GM20431 (cell line): ENCODE data around the gene WHRN.

ENCODE experiments used
- in situ Hi-C: fragments of 300-500 bp; cut with MseI, MboI; formaldehyde crosslinking; loops from one replicate; pipeline ENCODE4 v1.15.0; 2020; ENCODE audit warnings: low sequenced_read_pairs; ENCODE audit not compliant: unreplicated experiment

The WHRN gene

DNA sequence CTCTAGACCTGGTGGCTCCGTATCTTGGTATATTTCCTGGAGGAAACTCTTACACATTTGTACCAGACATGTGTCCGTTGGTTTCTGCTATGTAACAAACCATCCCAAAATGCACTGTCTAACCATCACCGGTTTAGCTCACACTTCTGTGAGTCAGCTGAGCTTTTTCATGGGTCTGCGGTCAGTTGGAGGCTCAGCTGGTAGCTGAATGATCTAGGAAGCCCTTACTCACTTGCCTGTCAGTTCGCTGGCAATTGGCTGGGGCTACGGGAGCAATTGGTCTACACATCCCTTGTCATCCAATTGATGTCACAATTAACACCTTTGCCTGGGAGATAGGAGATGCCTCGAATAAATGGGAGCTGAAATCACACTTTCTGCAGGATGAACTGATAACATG lies 11.6 kb upstream of the WHRN start:
- in situ Hi-C loops, result no loop called here

DNA sequence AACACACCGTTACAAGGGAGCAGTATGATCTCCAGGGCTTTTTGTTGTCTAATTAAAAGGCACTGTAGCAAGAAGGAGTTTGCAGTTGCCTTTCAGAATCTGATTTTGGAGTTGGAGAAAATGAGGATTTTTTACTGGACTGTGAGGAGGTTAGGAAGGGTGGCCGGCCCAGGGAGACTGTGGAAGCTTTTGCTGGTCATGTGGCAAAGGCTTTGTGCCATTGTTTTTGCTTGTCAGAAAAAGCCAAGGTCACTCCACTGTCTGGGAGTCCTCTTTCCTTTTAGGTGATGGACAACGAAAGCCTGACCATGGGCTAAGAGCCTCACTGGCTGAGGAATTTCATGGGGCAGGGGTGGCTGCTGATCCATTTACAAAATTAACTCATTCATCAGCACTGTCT lies 10.3 kb upstream of the WHRN start:
- in situ Hi-C loops, result no loop called here

DNA sequence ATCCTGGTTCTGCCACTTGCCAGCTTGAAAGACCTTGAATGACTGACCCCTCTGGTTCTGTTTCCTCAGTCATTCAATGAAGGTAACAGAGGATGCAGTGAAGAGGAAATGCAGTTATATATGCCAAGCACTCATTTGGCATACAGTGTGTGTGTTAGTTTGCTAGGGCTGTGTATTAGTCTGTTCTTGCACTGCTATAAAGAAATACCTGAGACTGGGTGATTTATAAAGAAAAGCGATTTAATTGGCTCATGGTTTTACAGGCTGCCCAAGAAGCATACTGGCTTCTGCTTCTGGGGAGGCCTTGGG lies 8.6 kb upstream of the WHRN start:
- in situ Hi-C loops, result no loop called here

DNA sequence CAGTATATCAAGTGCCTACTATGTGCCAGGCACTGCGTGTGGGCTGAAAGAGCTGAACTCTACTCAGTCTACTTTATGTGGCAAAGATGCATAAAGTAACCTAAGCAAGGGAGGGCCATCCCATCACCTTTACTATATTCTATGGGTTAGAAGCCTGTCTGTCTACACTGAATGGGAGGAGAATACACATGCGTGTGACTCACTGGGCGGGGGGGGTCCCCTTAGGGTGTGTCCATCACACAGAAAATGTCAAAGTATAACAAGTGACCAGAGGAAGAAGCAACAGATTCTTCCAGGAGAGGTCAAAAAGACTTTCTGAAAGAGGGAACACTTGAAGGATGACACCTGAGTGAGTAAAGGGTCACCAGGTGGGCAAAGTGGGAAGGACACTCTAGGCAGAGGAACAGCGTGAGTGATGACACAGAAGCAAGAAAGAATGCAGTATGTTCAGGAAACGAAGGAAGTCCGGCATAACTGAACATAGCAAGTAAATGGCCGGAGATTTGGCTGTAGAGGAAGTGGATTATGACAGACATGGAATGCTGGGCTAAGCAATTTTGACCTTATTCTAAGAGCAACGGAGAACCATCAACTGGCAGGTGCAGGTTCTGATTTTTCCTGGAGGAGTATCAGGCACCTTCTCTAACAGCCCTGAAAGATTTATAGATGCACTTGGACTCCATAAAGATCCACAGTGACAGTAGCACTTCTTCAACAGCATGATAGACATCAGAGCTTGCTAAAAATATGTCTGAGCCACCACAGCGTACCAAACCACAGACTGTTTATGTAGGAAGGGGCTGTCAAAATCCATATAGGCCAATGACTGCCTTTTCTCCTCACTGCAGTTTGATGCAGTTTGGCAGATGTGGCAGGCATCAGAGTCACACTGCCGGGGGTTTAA lies 8.0 kb upstream of the WHRN start:
- in situ Hi-C loops, result no loop called here

DNA sequence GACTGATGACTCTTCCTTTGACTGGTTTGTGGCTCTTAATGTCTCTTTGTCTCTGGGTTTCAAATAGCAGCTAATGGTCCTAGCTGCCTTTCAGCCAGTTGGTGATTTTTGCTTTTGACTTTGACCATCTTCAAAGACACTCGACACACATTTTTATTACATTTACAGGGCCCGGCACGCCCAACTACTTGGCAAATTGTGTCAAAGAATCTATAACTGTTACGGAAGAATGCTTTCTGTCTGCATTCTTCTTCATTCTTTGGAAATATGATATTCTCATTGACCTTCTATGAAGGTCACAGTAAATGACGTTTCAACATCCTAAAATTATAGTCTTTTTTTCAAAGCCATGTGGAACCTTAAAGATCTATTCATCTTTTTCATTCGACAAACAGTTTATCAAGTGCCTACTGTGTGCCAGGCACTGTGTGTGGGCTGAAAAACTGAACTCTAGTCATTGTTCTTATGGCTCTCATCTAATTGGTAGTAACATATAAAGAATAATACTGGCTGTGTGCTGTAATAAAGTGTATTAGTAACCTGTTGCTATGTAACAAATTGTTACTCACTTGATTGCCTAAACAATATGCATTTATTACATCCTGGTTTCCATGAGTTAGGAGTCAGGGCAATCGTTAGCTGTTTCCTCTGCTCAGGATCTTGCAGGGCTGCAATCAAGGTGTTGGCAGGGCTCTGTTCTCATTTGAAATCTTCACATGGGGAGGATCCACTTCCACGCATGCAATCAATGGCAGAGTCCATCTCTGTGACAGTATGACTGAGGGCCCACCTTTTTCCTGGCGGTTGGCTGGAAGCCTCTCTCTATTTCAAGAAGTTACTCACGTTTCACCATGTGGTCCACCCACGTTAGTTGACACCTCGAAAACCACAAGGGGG lies 7.0 kb upstream of the WHRN start:
- in situ Hi-C loops, result no loop called here

DNA sequence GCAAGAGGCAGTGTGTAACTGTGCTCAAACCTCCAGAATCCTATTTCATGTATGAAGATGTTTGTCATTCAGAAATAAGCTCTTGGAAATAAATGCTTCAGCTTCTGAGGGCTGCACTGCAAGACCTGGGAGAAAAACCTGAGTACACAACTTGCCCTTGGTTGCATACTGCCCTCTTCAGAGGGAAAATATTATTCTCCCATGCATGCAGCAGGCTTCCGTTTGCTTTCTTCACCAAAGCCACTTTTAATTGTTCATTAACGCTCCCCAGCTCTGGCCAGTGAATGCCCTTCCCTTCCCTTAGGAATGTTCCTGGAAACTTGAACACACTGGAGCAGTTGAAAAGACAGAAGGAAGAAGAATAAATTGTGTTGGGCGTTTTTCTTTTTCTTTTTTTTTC lies 2.5 kb upstream of the WHRN start:
- in situ Hi-C loops, result no loop called here

DNA sequence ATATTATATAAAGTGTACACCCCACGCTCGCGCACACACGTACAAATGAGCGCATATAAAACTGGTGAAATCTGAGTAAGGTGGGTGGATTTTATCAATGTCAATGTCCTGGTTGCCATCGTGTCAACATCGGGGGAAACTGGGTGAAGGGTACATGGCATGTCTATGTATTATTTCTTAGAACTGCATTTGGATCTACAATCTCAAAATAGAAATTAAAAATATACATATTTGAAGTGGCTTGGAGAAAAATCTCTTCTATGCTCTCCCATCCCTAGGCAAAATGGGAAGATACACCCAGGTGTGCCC lies 763 bp upstream of the WHRN start:
- in situ Hi-C loops, result no loop called here

DNA sequence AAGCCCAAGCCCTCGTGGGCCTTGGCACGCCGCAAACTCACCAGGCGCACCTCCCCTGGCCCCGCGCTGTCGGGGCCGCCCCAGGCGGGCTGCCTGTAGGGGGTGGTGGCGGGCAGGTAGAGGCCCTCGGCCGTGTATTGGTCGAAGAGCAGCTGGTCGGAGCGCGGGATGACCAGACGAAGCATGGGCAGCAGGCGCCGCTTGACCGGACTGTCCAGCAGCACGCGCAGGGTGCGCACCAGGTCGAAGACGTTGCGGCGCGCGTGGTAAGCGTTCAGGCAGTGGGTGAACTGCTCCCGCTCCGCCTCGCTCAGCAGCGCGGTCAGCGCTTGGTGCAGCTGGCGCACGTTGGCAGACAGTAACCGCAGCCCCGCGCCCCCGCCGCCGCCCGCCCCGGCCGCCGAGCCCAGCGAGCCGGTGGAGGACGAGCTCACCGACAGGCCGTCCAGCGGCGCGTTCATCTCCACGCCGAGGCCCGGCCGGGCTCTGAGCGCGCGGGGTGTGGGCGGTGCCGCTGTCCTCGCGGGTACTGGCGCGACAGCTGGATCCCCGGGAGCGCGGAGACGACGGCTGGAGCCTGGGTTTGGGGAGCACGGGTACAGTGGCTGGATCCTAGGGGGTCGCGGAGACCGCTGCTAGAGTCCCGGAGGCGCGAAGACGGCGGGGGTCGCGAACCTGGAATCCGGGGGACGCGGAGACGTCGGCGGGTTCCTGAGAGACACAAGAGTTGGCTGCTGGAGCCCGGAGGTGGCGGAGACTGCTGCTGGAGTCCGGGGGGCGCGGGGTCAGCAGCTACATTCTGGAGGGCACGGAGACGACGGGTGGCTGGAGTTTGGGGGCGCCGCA lies 709 bp downstream of the WHRN start:
- in situ Hi-C loops, result no loop called here

DNA sequence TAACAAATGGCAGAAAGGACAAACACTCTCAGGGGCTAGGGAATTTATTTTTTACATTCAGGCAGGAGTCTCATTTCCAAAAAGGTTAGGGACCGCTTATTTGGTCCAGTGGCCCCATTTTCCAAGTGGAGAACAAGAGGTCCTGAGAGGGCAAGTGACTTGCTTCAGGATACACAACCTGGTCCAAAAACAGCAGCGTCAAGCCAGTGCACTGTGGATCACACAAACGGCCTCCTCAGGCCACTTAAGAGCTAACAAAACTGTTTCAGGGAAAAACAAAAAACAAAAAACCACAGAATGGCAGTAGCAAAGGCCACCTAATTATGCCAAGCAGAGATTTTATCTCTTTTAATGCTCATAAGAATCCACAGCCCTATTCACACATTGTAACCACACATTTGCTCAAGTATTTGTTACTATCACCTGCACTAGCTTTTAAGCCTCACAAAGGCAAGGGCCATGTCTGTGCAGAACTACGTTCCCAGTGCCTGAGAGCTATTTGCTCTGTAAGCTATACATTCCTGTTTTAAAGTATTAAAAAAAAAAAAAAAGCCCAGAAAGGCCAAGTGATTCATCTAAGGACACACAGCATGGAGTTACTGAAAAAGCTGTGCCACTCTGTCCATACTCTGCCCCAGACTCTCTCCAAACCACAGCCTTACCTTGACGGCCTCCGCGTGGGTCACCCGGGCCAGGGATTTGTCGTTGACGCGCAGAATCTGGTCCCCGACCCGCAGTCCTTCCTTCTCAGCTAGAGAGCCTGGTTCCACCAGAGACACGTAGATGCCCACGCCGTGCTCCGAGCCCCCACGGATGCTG lies 1.5 kb downstream of the WHRN start:
- in situ Hi-C loops, result no loop called here

DNA sequence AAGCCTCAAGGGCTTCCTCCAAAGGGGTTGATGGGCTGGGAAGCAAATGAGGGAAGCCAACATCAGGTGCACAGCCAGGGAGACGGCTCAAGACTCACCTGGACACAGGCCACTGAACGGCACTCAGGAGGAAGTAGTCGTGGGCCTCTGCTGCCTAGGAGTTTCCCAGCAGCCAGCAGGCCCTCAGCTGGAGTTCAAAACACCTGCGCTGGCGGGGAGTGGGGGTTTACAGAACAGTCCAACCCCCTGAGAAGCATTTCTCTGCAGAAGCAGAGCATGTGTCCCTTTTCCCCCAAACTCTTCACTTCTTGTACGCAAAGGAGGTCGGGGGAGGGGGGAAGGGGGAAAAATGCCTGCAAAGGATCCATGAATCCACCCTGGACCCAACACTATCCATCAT lies 2.3 kb downstream of the WHRN start:
- in situ Hi-C loops, result no loop called here

DNA sequence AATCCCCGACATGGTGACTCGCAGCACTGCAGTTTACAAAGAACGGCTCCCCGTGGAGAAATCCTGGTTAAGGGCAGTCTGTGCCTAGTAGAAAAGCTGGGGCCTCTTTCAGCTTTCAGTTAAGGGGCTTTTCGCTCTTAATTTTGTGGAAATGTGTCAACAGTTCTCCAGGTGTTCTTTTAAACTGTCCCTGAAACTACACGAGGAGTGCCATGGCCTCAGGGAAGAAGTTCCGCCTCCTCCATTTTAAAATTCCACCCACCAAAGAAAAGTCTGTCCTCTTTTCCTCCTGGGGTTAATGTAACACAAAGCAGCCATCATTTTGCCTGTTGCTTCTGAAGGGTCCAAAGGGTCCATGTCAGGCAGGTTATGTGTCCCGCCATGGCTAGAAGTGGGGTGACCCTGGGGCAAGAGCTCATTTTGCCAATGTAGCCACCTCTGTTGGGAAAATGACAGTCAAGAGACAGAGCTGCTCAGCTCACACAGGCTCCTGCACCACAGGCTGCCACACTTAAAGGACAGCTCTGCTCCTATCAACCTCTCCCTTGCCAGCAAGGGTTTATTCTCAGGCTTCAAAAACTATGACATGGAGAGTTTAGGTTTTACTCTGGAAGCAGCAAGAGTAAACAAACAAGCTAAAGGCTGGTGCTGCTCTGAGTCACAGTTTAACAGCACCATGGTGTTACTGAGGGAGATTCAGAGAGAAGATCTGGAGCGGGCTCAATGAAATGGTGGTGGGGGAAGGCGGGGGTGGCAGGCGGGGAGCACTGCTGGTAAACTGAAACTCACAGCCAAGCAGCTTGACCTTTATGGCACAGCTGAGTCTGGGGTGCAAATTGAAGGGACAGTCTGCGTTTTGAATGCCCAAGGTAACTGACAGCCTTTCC lies 3.2 kb downstream of the WHRN start:
- in situ Hi-C loops, result no loop called here

DNA sequence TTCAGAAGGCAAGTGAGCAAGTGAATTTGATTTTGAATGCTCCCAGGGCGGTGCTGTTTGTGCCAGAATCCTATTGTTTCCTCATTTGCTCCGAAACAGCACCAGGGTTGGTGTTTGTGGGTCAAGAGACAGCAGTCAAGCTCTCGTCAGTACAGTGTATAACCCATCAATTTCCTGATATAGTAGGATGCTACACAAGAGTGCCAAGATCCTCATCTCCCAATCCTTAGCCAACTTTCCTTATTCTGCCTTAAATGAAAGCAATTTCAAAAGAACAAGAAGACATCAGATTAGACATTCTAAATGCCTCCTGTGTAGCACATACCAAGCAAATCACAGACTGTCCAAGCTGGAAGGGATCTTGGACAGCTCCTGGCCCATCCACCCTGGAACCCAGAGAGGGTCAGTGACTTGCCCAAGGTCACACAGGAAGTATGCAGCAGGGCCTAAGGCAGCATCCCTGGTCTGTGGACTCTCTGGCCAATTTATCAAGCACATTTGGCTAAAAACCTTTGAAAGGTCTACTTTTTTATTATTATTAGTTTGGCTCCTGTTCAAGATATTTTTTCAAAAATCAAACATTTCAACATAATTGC lies 4.5 kb downstream of the WHRN start:
- in situ Hi-C loops, result no loop called here

DNA sequence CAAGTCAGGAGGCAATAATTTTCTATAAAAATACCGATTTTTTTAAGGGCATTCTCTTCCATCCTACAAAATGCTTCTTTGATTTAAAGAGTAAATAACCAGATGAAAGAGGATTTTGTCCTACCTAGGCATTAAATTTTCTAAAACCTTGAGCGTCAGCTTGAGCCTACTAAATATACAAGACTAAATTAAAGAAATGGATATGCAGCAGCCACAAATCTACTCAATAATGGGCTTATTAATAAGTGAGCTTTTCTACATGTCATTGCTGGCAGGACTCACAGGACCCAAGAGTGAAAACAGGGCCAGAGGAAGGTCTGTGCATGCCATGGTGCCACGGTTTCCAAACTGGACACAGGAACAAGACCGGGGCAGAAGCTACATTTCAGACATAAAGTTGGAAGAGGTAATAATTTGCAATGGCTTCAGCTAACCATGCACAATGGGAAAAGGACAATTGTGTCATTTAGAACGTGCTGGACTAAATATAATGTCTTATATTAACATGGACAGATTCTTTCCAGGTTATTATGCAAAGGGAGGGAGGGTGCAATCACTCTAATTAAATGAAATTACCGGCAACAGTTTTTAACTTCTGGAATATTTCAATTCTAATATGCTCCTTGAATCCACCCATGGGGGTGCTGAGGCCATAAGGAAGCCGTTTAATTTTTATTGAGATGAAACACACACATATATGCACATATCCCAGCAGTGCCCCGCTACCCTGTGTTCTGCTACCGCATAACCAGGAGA lies 5.2 kb downstream of the WHRN start:
- in situ Hi-C loops, result no loop called here

DNA sequence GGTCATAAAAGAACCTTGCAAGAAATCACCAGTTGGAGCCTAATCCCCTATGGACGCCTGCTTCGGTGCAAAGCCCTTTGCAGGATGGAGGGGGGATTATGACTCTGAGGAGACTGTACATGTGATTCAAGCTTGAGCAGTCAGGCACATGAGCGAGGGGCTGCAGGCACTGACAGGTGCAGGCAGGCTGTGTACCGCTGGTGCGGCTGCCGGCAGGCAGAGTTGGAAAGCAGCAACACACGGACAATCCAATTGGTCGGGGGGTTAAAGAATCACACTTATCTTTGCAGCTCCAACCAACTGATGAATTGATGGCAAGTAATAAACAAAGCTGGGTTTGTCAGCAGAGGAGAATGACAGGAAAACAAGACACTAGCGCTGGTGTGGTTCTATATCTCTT lies 5.7 kb downstream of the WHRN start:
- in situ Hi-C loops, result no loop called here

DNA sequence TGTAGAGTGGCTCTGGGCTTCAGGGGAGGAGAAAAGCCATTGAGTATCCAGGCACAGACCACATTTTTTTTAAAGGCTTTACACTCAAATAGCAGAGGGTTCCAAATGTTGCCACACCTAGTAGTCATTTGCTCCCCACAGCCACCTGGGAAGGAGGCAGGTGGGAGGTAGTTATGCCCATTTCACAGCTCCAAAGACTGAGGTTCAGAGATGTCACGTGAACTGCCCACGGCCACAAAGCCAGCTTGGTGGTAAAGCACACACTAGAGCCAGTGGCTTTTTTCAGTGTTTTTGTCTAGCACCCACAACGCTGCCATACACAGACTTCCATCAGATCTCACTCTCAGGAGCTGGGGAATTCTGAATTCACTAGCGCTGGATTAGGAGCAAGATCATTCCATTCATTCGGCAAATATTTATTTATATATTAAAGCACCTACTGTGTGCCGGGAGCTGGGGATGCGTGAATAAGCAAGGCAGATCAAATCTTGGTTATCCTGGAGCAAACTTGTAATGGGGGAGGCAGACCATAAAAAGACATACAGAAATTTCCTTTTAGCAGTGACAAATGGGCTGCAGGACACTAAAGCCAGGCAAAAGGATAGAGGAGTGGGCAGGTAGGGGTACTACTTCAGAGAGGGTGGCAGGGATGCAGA lies 7.4 kb downstream of the WHRN start:
- in situ Hi-C loops, result no loop called here

DNA sequence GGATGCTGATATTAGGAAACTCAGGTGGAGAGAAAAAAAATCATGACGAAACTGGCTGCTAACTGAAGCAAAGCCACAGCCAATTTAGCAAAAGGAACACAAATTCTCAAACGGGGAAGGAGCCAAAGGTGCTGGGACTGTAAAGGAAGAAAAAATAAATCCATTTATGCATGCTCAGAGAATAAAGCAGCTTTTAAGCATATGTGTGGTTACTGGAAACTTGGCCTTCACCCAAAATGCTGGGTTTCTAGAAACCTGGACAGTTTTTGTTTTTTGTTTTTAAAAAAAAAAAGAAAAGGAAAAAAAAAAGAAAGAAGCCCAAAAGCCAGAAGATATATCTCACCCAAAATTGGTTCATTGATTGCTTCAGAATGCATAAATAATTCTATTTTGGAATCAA lies 8.0 kb downstream of the WHRN start:
- in situ Hi-C loops, result no loop called here

DNA sequence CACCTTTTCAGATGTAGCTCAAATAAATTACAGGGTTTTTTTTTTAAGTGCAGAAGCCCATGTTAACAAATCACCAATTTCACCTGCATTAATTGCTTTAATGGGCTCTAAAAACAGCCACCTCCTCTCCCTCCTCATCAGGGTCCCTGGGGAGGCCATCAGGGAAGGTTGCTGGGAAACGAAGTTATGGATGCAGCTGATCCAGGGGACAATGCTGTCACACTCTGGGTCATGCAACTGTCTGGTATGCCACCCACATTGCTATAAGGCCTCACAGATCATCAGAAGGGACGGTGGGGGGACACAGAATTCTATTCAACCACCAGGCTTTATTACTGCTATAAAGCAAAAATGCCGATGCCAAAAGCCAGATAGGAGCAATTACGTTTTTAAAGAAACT lies 9.3 kb downstream of the WHRN start:
- in situ Hi-C loops, result no loop called here
